ENCODE measurements around the gene TTLL6.

TTLL6 gene

DNA sequence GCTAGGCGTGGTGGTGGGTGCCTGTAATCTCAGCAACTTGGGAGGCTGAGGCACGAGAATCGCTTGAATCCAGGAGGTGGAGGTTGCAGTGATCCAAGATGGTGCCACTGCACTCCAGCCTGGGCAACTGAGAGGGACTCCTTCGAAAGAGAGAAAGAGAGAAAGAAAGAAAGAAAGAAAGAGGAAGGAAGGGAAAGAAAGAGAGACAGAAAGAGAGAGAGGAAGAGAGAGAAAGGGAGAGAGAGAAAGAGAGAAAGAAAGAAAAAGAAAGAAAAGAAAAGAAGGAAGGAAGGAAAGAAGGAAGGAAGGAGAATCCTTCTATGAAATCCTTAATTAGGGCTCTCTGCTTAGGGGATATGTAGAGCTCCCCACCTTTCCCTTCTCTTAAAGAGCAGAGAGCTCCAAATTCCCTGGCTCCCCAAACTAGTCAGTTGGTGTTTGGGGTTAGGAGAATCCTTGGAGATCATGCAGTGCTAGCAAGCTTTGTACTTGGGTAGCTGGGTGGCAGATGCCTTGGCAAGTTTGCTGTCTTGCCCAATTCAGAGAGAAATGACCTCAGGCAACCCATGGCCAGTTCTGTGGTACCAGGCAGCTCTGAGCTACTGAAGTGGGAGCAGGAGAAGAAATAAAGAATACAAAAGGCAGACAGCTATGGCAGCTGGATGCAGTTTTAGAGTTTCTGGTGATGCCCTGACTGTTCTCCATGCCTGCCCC lies 79.5 kb downstream of the TTLL6 start:
- DNase-seq (ENCODE audit: low read depth), result no peak

DNA sequence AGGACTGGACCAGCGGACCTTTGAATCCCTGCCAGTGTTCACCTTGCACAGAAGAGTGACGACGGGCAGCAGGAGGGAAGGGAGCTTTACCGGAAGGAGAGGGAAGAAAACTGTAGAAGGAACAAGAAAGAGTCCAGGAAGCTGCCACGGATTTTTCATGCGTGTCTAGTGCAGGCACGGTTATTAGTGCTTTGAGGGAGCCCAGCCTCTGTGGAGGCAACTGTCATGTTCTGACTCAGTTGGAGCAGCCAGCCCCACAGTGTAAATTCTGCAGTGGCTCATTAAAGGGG lies 82.0 kb downstream of the TTLL6 start:
- no peak for DNase-seq (ENCODE audit: low read depth)

DNA sequence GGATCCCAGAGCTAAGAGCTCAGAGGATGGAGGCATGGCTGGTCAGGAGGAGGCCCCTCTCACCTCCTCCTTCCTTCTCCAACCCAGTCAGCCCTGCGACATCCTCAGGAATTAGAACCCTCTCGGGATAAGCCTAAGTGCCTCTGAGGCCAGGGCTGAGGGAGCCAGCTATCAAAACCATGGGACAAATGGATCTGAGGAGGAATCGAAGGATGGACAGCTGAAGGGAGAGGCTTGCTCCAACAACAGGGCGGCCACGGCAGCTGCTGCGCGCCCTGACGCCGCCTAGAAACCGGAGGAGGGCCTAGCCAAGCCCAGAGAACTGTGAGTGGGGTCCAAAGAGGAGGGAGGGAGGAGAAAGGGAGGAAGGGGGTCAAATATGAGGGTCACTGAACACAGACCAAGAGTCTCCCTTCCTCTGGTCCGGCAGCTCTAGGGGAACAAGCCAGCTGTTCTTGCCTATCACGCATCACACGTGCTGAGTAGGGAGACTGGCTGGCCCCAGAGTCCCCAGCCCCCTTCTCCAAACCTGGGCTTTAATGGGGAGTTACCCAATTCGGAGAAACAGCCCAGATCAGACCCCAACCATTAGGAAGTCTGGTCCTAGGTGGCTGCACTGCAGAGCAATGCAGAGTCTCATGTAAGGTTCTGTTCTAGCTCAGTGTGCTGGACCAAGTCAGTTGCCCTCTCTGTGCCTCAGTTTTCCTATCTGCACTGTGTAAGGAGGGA lies 82.5 kb downstream of the TTLL6 start:
- DNase-seq (ENCODE audit: low read depth), result no peak

DNA sequence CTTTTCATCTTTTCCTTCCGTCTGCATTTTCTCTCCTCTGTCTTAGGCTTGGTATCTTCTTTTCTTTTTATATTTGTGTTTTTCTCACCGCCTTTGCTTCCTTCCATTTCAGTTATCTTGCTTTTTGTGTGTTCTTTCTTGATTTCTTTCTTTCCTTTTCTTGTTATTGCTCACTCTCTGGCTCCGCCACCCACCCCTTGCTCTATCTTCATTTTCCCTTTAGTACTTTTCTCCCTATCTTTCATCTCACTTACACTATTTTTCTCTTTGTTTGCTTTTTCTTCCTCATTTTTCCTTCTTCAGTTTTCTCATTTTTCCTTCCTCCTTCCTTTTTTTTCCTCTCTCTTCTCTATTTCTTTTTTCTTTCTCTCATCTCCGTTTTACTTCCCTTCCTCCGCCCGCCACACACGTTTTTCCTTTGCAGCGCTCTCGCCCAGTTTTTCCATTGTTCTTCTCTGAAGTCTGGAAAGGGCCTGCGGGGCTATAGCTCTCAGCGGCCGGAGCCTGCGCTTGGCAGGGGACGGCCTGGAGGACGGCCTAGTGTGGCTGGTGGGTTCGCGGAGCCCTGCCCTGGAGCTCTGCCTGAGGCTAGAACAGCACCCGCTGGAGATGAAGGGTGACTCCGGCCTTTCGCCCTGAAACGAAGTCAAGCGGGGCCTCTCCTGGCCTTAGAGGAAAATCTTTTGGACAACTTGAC lies 83.2 kb downstream of the TTLL6 start:
- no peak for DNase-seq (ENCODE audit: low read depth)

DNA sequence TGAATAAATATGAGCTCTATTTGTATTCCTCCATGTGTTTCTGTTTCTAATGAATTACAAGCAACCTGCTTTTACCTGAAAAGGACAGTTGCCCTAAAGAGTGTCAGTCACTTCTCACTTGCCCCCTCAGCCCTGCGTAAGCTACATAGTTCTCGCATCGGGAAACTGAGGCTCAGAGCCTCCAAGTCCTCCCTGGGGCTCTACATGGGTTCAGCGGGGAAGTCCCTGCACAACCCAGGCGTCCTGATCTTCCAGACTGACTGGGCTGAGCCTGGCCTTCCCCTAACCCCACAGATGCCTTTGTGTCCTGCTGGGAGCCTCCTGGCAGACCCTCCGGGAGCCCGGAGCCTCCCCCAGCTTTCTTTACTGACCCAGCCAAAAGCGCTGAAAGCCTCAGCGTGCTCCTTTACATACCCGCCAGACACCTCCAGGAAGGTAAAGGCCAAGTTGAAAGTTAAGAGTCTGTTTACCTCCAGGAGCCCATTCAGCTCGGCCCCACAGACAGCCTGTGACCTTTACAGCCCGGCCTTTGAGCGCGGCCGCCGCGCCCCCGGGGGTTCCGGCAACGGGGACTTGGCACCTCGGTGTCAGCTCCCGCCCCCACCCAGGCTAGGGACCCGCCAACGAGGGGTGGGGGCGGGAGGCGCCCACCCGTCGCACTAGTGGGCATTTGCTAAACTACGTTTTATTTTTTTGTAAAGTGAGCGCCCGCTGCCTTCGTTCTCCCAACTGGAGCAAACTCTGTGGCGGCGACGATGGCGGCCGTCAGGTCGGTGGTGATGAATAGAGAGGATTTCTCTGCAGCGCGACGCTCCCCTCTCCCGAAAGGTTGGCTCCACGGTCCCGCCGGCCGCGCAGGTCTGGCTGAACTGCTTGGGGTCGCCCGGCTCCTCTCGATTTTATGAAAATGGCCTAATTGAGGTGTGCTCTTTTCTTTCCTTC lies 84.1 kb downstream of the TTLL6 start:
- DNase-seq (ENCODE audit: low read depth), result no peak

DNA sequence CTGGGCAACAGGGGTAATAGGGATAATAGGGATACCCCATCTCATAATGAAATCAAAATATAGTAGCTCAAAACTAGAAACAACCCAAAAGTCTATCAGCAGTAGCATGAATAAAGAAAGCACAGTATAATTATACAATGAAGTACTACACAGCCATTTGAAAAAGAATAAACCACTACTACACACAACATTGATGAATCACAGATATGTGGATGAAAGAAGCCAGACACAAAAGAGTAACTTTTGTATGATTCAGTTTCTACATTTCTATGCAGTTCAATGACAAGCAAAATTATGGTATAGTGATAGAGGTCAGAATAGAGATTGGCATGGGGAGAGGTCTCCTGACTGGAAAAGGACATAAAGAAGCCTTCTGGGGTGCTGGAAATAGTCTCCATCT lies 85.7 kb downstream of the TTLL6 start:
- no peak for DNase-seq (ENCODE audit: low read depth)

DNA sequence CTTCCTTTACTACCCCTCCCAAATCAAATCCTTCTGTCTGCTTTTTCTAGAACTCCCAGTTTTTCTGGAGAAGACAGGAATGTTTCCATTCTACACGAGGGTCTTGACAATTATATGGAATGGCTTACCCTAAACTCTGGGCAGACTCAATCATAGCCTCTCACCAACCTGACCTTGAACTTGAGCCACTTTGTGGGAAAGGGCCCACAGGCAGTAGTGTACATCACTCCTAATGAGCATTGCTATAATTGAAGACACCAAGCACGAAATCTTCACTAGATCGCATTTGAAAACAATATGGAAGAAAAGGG lies 86.8 kb downstream of the TTLL6 start:
- no peak for DNase-seq (ENCODE audit: low read depth)

DNA sequence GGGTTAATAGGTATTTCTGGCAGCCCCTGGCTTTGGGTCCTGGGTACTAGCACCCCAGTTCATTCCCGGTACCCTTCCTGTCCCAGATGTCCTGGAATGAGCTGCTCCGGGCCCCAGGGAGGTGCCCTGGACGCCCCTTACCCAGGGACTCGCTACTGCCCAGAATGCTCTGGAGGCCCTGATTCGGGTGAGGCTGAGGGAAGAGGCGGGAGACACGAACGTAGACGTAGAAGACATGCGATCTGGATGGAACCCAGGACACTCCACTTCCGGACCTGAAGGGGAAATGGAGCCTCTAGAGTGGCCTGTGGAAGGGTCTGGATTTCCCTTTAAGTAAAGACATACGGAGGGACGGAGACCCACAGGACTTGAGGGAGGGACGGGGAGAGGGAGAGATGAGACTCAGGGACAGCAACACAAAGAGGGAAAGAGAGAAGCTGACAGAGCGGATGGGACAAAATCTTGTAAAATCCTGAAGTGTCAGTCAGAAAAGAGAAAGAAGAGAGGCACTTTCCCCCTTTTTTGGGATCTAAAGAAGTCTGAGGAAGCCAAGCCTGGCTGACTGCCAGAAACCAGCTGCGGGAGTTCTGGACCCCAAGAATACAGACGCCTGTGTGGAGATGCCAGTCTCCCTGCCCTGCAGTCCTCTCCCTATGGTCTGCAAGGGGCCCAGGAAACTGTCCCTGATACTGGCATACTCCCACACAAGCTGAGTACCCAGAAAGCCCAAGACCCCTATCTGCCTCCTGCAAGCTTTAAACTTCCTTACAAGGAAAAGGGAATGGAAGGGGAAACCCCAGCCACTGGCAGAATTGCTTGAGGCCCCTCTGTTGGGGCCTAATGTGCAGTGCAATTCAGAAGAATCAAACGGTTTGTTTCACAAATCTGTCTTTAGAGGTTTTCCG lies 87.4 kb downstream of the TTLL6 start:
- DNase-seq (ENCODE audit: low read depth), result no peak

DNA sequence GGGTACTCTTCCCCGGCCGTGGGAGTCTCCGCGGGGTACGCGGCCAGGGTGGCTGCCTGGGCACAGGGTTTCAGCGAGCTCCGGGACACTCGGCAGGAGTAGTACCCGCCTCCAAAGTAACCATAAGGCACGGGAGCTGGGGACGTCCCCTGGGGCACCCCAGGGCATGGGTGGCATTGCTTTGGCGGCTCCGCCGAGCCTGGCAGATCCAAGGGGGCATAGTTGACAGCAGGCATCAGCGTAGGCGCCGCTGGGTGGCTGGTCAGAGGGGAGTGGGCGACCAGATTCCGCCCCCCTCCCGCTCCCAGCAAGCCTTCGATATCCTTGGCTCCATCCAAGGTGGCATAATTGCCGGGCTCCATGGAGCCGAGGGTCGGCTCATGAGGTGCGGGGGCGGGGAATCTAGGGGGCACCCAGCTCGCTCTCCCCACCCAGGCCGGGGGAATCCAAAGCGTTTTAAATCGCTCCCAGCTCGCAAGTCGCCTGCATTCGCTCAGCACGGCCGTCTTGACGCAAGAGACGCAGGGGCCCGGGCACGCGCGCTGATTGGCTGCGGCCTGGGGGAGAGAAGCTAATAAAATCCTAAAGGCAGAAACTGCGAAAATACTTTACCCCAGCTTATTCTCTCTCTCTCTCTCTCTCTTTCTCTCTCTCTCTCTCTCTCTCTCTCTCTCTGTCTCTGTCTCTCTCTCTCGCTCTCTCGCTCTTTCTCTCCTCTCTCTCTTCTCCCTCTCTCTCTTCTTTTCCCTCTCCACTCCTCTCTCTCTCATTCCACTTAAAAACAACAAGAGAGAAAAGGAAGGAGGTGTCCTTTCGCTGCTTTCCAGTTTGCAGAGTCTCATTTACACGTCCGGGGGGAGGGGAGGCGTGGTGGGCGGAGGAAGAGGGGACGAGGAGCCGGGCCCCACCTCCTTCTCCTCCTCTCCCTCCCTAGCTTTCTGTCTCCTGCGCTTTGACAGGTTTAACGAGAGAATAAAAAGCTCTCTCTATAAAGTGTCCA lies 88.5 kb downstream of the TTLL6 start, which contains the start of gene HOXB13:
TSS of gene HOXB13 (minus strand) at position 519 of the 1,000 bp plus-strand sequence. CDS start at position 362, 157 bp downstream.
- no peak for DNase-seq (ENCODE audit: low read depth)

DNA sequence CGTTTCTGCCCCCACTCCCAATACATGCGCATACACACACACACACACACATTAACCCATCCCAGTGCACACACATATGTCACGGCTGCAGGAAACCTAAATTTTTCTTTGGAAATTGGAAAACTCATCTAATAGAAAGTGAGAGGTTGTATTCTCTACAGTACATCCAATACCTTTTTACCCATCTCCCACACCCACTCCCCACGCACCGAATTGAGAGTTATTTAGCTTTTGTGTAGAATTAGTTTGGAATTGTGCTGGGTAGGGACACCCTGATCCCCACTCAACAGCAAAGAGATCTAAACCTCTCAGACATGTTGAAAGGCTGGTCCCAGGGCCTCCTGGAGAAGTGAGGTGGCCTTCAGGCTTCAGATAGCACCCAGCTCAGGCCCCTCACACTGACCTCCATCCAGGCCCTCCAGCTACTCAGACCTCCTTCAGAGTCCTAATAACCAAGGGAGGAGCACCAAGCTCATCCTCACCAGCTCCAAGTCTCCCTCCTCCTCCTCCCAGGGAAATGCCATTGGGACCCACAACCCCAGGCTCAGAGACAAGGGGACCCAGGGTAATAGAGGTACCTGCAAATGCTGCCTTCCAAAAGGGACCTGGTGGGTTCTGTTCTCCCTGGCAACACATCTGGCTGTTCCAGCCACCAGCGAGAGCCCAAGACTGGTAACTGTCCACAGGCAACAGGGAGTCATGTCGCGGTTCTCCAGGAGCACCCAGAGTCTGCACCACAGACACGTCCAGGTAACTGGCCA lies 89.4 kb downstream of the TTLL6 start:
- no peak for DNase-seq (ENCODE audit: low read depth)

DNA sequence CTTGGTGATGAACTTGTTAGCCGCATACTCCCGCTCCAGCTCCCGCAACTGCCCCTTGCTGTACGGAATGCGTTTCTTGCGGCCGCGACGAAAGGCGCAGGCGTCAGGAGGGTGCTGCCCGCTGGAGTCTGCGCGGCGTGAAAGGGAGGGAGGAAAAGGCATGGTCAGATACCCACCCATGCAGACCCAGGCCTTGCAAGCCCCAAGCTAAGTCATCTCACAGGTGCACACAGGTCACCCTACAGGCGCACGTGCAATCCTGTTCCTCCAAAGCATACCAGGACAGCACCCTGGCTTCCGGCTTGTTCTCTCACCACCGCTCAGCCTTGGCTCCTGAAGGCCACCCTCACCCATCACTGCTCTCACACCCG lies 90.1 kb downstream of the TTLL6 start:
- DNase-seq (ENCODE audit: low read depth), result no peak

DNA sequence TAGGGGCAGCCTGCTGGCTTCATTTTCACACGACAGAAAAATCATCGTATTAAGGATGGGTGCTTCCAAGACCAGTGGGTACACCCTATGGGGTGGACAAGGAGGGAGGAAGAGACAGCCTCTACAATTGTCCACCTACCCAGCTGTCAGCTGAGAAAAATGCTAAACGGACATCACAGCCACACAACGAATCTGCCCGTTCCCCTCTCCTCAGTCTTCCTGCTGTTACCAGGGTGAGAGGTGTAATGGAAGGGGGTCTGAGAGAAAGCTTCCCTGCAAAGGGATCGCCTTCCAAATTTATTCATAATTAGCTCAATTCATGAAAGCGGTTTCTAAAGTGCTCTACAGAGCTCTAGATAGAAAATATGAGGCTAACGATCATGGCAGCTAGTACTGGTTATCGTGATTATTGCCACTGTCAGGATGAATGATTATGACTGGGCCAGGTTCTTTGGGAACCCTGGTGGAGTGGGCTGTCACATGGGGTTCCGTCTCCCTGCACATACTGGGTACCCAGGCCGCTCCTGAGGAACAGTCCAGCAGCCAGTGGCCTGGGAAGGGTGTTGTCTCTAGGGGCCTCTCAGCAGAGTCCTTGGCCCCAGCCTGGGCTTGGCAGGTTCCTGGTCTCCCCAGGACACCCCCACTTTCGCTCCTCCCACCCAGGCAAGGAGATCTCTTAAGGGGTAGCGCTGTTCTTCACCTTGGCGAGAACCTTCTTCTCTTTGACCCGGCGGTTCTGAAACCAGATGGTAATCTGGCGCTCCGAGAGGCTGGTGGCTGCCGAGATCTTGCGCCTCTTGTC lies 90.7 kb downstream of the TTLL6 start:
- no peak for DNase-seq (ENCODE audit: low read depth)

DNA sequence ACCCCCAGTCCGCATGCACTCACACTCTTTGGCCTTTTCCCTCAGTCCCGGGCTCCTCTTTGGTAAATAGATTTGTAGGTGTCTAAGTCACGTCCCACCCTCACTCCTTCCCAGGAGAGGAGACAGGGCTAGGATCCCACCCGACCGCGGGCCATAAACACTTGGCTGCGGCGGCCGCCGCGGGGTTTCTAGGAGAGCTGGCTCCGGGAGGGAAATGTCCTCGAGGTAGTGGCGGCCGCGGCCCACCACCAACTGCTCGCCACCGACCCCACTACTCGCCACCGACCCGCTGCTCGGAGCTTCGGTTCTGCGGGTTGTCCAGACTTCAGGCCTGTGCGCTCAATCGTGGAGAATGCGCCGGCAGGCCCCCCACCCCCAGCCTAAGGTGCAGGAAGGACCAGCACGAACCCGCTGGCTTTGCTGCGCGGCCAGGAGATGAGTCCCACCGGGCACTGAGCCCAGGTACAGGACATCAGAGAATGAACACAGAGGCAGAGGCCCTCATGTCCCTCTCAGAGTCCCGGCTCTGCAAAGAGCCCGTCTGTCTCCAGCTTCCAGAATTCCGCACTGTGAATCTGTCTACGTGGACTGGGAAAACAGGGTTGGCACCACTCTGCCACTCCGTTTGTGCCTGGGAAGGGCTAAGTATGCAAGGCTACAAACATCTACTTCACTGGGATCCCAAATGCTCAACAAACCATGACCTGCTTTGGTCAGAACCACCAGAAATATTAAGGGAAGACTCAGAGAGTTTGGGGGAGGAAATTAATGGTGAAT lies 91.6 kb downstream of the TTLL6 start:
- no peak for DNase-seq (ENCODE audit: low read depth)

DNA sequence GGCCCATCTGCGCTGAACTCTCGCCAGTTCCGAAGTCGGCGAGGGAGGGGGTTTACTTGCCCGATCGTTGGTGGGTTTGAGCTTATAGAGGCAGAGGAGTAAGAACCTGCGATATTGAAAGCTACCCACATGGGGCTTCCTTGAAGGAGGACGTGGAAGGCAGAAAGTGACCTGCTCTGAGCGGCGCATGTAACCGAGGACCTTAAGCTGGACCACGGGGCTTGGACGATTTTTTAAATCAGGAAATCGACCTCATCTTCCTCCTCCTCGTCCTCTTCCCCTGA lies 92.1 kb downstream of the TTLL6 start:
- no peak for DNase-seq (ENCODE audit: low read depth)

DNA sequence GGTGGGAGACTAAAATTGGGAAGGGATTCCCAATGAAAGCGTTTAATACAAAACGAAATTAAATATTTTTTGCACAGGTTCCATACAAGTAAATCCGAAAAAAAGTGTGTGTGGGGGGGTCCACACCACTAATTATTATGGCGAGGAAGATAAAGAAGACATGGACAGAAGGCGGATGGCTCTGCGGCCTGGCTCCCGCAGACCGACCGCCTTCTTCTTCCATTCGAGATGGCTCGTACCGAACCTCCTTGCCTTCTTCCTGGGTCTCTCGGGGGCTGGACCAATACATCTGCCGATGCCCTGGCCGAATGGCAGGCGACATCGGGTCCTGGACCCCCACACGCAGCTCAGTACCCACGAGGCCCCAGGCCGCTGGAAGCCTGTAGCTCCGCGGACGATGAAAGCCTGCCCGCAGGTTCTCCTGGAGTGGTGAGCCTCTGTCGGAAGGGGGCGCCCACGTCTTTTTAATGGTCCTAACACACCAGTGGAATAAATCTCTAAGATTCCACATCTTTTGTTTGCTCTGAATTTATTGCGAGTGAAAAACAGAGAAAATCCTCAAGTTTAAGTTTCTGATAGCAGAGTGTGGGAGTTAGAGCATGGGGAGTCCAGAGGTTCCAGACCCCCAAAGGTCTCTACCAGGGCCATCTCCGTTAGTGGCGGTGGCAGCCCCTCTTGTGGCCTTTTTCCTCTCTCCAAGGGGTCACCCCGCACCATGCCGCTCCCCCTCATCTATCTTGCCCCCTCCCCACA lies 92.6 kb downstream of the TTLL6 start:
- peak; percentile 44 for DNase-seq (ENCODE audit: low read depth)

DNA sequence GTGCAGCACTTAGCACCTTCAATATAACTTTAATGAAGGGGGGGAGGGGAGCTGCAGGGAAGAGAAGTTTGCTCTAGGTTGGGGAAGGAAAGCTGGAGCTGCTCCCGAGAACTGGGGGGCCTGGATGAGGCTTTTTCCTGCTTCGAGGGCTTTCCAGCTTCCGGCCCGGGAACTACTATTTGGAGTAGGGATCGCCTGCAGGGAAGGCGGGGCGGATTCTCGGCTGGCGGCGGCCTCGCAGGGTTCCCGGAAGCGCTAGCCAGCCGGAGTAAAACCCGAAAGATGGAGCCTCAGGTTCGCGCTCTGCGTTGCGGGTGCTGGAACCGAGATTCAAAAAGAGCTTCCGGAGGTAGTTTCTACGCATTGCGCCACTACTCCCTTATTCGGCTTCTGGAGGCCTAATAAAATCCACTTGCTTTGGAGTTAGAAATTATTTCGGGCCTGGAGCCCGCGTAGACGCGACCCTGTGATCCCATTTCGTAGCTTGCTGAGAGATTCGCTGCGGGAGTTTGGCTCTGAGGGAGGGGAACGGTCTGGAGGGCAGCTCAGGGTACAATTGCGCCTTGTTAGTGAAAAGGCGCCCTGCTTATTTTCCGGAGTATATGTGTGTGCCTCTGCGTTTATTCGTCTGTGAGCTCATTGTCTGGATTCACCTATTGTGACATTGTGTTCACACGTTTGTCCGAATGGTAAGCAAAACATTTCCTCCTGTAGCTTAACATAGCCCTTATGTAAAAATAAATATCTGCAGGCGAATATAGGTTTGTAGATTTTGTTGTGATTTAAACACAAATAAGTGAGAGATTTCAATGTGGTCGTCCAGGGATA lies 93.4 kb downstream of the TTLL6 start:
- DNase-seq (ENCODE audit: low read depth), result no peak

Measured in stimulated activated CD8-positive, alpha-beta memory T cell treated with anti-CD3 and anti-CD28 coated beads, Interleukin-15, amount 100 ng/mL, for 24 hours (primary cell).